ENCODE data around the gene EFR3B.
"Not testable (repeated sequence)": the region's sequence is repeated elsewhere in the genome, so short reads cannot be mapped to it uniquely, and the experiment has no call there.

EFR3B gene

DNA sequence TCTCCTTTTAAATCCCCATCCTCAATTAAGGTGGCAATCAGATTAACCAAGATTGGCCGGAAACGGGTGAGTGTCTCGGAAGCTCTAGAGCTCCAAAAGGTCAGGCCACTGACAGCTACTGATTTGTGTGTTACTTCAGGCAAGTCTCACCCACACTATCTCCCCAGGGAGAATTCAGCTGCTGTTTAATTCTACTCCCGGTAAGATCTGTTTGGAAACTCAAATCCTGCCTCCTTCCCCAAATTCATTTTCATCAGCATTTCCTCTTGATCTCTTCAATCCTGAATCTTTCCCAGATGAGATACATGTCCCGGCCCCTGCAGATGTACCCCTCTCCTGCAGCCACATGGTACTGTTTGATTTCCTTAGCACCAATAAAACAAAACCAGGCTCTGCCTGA, 34.9 kb downstream of the EFR3B start:
- no peak for DNase-seq

DNA sequence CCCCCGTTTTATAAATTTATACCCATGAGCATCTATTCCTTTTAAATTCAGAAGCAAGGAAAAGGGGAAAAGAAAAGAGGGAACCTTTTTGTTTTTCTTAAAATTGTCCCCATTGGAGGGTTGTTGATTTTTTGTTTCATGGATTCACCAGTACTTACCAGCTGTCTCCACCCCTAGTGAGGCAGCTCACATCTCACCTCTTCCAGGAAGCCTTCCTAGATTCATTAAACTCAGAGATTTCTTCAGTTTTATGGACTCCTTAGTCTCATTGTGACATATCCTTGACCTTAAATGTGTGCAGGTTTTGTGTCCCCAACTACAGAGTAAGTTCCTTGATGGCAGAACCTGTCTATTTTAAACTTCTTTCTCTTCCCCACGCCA, 35.9 kb downstream of the EFR3B start:
- no peak for DNase-seq

DNA sequence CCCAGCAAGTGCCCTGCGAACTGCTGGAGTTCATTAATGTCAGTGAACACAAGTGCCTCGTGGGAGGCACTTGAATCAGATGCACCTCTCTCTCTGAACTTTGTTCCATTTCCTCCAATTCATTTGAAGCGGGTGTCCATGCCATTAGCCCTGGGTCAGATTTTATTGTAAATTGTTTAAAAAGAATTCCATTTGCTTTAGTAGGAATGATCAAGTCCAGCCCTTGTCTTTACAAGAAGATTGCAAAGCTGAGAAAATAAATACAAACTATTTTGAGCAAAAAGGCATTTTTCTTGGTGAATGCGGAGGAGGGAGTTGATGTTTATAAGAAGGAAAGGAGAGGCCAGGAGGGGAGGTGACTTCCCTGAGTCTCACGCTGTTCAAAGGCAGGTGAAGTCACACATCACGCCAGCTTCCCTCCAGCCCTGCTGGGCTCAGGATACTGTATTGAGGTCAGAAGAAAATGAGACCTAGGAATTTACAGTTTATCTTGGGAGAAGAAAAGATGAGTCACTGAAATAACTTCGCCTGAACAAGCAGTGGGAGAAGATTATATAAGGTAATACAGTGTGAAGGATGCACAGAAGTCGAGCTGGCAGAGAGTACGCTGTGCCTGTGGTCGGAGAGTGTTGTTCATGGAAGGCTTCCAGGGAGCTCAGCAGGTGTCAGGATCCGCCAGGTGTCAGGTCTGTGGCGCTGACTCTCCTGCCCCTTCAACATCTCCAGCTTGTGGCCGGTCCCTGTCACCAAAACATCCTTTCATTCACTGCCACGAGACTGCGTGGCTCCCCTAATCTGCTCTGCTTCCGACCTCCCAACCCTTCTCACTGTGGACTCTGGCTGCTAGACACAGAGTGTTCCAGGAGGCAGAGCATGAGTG, 36.5 kb downstream of the EFR3B start:
- DNase-seq, result no peak

DNA sequence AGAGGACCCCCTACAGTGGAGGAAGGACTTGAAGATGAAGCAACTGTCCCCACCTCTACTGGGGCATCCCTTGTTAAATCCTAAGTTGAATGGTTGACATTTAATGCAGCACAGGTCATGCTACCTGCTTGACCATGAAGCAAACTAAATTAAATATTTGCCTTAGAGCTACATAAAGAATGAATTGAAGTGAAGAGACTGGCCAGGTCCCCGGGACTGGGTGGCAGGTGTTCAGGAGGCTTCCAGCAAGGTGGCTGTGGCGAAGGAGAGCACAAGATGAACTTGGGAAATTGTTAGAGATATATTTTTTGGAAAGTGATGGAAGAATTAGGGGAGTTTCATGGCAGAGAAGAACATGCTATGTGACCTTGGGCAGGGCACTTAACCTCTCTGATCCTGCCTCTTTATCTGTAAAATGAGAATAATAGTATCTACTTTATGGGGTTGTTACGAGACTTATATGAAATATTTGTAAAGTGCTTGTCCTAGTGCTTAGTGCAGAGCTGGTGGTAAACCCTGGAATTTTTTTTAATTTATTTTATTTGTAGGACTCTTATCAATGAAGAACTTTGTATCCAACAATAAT, 37.3 kb downstream of the EFR3B start:
- no peak for DNase-seq

DNA sequence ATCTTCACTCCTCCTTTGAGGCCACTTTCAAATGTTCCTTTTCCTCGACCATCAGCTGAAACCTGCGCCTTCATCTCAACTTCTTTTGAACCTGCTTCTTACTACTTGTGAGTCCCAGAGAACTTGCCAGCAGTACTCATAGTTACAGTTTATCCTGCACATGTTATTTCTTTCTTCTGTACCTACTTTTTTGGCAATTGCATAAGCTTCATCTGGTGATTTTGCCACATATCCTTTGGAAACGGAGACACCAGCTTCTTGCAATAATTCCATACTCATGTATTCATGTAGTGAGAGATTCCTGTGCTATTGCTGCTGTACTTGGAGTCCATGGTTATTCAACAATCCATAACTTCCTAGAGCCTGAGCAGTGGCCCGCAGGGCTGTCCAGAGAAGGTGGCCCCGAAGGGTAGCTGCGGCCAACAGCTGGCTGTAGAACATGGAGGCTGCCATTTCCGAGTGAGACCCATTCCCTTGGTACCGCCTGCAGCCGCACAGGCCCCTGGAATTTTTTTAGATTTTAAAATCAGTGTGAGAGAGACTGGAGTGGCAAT, 39.4 kb downstream of the EFR3B start:
- no peak for DNase-seq

DNA sequence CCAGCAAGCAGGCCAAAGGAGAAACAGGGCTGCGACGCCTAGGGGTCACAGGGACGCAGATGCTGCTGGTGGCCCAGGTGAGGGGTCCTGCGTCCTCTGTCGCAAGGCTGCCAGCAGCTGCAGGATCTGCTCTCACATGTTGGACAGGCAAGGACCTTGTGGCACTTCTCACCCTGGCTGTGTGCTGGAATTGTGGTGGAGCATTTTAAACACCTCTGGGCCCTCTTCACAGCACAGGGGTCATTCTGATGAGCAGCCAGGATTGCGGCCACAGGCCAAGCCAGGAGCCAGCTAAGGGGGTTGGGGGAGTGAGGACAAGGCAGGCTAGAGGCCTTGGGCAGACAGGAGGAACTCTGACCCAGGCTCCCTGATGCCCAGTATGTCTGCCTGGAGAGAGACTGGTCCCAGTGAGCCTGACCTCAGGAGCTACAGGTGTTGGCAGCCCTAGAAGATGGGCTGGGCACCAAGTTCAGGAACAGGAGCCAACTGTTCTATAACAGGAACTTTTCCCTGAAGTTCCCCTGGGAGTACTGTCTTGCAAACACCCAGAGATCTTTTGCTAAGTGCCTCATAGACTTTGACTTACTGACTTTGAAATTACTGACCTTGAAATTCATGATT, 40.2 kb downstream of the EFR3B start:
- no peak for DNase-seq

DNA sequence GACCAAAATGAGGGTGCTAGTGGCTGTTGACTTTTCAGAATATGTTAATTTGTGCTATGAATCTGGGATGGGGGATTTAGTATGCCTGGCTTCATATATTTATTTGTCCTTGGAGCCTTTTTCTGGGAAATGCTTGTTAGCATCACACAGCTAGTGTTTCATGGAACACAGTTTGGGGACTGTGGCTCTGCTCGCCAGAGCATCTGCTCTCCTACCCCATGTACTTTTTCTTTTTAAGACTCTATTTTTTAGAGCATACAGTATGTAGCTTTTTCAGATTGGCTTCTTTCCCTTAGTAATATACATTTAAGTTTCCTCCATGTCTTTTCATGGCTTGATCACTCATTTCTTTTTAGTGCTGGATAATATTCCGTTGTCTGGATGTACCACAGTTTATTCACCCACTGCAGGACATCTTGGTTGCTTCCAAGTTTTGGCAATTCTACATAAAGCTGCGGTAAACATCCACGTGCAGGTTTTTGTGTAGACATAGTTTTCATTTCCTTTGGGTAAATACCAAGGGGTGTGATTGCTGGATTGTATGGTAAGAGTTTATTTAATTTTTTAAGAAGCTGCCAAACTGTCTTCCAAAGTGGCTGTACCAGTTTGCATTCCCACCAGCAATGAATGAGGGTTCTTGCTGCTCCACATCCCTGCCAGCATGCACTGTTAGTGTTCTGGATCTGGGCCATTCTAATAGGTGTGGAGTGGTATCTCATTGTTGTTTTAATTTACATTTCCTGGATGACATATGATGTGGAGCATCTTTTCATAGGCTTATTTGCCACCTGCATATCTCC, 44.1 kb downstream of the EFR3B start:
- DNase-seq, result no peak

DNA sequence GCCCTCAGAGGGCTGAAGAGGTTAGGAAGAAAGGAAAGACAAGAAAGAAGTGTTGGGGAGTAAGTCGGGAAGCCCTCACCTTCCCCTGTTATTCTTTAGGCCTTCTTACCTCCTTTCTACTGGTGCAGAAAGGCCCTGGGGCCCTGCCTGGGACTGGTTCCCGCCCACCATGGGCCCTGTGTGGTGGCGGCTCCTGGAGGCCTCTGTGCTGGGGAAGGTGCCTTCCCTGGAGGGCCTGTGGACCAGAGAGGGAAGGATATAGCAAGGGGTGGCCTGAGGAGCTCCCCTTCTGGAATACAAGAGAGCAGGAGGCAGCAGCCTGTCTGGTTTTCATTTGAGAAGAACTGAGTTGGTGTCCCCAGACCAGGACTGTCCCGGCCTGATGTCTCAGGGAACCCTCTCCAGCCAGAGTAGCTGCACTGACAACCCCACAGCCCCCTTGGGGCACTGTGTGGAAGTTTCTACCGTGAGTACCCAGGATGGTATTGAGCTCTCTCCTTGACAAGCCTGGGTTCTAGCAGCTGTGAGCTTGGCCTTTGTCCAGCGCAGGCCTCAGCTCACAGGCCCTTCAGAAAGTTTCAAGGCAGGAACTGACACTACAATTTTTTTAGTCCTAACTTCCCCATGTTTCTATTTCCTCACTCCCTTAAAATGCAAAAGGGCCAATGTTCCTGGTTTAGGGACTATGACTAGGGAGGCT, 47.1 kb downstream of the EFR3B start:
- no peak for DNase-seq

DNA sequence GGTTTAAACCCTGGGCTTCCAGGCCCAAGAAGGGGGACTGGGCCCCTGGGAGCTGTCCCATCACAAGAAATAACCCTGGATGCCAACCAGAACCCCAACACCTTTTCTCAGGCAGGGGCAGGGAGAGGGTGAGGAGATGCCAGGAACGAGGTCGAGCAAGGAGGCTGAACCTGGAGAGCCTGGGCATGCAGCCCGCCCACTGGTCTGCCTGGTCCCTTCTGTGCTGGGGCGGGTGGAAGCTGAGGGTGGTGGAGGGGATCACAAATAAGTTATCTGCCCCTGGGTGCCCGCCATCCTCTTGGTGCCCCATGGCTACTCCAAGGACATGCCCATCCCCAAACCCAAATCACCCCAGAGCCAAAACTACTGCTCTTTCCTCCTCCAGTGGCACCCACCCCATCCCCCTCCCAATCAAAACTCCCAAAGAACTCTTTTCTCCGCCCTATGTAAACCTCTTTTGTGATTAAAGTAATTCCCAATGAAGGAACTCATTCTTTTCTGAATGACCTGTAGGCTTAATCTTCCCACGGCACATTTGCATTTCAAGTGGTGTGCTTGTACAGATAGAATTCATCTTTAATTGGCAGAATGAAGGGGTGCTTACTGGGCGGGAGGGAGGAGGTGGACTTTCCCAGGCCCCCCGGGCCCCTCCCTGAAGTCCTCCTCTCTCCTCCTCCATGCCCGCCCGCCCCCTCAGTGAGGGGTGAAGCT, 47.9 kb downstream of the EFR3B start:
- no peak for DNase-seq

DNA sequence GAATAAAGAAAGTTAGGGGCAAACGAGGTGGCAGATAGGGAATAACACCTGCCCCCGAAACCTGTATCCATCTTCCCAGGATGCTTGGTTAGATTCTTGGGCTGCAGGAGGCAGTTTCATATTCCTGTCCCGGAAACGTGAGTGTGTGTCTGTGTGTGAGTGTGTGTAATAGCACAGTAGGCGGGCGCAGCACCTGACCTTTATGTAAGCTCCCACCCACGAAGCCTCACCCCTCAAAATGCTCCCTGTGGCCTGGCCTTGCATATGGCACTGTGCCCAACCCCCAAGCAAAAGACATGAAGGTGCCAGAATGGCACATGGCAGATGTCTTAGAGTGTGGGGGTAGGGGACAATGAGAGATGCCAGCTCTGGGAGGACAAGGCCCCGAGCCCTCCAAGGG, 48.9 kb downstream of the EFR3B start:
- no peak for DNase-seq

DNA sequence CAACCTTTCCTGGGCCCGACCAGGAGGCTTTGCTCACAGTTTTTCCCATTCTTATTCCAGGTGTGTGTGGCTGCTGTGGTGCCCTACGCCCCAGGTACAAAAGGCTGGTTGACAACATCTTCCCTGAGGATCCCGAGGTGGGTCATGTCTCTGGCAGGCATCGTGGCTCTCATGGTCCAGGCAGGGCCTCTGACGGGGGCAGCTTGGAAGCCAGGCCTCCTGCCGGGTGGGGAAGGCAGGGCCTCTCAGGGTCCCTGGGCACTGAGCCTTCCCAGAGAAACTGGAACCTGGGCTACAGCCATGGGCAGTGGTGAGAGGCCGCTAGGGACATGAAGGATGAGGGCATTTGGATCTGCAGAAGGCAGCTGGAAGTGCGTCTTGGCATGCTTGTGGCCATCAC, 49.4 kb downstream of the EFR3B start:
- no peak for DNase-seq

DNA sequence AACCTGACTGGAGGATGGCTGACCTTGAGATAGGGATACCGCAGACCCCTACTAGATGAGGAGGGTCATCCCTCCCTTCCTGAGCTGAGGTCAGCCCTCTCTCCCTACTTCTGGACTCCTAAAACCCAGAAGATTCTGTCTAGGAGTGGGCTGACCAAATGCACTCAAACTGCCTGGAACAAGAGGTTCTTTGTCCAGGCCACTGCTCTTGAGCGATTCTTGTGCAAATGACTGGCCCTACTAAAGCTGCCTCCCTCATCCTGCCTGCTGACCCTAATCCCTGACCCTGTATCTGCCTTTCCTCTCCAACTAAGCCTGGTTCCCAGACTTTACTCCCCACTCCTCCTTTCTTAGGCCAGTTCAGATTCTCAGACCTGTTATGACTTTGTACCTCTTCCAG, 56.2 kb downstream of the EFR3B start:
- DNase-seq, result no peak

DNA sequence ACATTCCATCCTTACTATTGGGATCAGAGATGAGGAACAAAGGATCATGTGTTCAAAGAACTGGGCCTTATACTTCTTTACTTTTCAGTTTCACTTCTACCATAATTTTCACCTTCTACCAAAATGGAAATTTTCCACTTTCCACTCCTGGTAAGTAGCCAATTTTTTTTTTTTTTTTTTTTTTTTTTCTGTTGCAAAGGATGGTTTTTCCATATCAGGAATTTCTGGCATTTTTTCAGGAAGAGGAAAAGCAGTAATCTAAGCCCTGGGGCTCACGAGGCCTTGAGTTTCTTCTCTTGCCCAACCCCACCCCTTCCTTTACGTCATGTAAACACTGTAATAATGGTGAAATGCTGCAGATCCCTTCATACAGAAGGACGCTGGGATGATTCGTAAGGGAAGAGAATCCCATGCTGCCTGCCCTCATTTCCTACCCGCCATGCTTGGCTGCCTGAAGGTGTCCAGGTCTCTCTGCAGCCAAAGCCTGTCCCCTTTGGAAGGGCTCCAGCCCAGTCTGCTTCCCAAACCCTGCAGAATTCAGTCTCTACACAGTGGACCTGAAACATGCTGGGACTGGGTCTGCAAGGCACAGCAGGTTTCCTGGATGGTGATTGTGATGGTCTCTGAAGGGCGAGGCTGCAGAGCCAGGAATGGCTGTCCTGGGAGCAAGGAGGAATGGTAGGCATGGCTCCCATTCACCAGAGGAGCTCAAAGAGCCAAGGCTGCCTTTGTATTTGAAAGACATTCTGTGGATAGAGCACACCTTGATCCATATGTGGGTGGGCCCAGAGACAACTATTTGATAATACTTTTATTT, 57.0 kb downstream of the EFR3B start:
- DNase-seq, result no peak

DNA sequence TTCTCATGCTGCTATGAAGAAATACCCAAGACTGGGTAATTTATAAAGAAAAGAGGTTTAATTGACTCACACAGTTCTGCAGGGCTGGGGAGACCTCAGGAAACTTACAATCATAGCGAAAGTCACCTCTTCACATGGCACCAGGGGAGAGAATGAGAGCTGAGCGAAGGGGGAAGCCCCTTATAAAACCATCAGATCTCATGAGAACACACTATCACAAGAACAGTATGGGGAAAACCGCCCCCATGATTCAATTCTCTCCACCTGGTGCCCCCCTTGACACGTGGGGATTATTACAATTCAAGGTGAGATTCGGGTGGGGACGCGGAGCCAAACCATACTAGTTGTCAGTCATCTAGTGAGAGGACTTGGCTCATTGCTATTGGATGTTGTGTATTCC, 60.5 kb downstream of the EFR3B start:
- DNase-seq, result not testable (repeated sequence)

DNA sequence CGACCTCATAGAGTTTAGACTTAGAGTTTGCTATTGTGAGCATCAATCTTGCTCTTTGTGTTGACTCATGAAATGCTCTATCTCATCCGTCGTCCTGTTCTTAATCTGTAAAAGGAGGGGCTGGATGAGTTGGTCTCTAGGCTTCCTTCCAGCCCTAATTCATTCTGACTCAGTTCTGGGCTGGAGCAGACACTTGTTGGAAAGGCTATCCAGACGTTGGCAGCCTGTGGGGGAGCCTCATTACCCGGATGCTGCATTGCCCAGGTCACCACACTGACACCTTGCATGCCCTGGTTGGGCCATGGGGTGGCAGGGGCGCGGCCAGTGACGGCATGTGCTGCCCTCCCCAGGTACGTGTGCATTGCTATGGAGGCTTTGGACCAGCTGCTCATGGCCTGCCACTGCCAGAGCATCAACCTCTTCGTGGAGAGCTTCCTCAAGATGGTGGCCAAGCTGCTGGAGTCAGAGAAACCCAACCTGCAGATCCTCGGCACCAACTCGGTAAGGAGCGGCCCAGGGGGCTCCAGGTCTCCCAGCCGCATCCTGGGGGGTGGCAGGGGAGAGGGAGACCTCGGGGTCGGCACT, 61.5 kb downstream of the EFR3B start:
- no peak for DNase-seq

DNA sequence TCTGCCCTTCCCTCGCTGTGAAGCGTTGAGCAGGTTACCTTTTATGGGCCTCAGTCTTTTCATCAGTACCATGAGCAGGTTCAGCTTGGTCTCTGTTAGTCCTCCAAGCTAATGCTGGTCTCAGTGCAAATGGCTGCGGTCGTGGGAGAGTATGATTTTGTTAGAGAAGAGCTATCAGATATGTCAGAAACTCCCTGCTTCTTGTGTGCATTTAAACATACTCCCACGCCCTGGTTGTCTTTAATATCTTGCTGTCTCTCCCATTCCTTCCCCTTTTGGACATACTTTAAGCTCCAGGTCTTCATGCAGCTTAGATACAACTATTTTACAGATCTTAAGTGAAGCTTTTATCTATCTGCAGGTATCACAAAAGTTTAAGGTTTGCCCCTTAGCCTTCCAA, 62.9 kb downstream of the EFR3B start:
- no peak for DNase-seq

DNA sequence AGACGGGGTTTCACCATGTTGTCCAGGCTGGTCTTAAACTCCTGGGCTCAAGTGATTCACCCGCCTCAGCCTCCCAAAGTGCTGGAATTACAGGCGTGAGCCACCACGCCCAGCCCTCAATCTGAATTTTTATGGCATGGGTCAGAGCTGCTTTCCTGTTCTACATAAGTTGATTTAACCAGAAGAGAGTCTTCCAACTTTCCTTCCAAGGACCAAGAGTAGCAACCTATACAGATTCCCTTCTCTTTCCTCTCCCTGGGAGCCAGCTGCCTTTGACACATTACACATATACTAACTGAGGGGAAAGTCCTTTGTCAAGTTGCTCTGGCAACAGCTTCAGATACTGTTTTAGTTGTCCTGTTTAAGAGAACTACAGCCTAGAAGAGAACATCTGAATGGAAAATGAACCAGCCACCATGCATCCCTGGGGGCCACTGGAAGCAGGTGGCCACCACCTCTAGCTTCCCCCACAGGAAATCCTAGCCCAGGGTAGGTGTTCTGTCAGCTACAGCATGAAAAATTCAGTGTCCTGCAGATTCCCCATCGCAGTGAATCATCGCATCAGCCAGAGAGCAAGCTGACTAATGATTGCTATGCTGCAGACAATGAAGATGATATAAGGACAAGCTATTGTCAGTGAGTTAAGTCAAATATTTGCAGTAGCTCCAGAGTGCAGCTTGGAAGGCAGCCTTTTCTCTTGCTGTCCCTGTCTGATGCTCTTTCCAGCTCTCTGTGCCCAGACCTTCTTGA, 63.6 kb downstream of the EFR3B start:
- DNase-seq, result no peak

DNA sequence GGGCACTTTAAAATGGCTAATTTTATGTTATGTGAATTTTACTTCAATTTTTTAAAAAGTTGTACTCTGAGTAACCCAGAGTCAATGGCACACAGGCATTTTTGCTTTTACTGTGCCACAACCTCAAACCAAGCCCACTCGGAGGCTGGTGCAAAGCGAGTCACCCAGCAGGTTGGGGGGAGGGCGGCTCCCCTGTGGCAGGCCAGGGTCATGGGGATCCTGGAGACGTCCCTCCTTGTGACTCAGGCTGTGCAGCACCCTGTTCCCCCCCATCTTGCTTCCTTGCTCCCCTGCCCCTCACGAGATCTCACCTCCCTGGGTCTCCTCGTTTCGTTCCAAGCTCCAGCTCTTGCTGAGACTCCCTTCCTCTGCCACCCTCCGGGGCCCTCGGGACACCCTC, 67.9 kb downstream of the EFR3B start:
- DNase-seq, result no peak

DNA sequence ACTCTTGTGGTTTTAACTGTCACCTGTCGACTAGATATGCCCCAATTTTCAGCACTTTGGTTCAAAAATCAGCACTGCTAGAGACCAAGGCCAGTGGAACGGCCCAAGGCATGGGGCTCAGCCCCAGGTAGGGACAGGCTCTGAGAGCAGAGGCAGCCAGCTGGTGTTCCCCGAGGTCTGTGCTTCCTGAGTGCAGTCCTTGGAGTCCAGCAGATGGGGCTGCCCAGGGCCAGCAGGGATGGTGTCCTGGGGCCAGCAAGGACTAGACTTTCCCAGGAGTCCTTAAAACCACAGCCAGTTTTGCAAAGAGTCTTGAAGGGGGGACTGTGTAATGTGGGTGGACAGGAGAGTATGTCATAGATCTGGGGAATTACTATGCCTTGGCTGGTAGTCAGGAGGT, 70.2 kb downstream of the EFR3B start:
- no peak for DNase-seq

Data from CD4-positive, alpha-beta T cell treated with Interleukin-4 for 4 hours (primary cell).